Fibroblast of skin of abdomen (primary cell): ENCODE results near the gene ACAA1. TPM values are rescaled to one million over a fixed set of nuclear protein-coding genes. Genes with fewer than 3 reads are reported as not detected.
"Not testable (repeated sequence)": the region's sequence is repeated elsewhere in the genome, so short reads cannot be mapped to it uniquely, and the experiment has no call there.

Source experiments
- DNase-seq: peaks from one replicate; pipeline ENCODE4 v3.0.0-alpha.2; 2013
- polyA plus RNA-seq, 2 experiments: library from polyadenylated mRNA; unstranded; fragments of 120-200 nt; gene quantifications; one replicate each; pipeline ENCODE4 v1.2.1, GENCODE V29; 2013; ENCODE audit not compliant: insufficient read length in 2 of 2

Gene ACAA1, protein sequence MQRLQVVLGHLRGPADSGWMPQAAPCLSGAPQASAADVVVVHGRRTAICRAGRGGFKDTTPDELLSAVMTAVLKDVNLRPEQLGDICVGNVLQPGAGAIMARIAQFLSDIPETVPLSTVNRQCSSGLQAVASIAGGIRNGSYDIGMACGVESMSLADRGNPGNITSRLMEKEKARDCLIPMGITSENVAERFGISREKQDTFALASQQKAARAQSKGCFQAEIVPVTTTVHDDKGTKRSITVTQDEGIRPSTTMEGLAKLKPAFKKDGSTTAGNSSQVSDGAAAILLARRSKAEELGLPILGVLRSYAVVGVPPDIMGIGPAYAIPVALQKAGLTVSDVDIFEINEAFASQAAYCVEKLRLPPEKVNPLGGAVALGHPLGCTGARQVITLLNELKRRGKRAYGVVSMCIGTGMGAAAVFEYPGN
- polyA plus RNA-seq (2013, experiment 1 of 2; ENCODE audit: insufficient read length) = 40.0 TPM
- polyA plus RNA-seq (2013, experiment 2 of 2; ENCODE audit: insufficient read length) = 38.5 TPM

DNA sequence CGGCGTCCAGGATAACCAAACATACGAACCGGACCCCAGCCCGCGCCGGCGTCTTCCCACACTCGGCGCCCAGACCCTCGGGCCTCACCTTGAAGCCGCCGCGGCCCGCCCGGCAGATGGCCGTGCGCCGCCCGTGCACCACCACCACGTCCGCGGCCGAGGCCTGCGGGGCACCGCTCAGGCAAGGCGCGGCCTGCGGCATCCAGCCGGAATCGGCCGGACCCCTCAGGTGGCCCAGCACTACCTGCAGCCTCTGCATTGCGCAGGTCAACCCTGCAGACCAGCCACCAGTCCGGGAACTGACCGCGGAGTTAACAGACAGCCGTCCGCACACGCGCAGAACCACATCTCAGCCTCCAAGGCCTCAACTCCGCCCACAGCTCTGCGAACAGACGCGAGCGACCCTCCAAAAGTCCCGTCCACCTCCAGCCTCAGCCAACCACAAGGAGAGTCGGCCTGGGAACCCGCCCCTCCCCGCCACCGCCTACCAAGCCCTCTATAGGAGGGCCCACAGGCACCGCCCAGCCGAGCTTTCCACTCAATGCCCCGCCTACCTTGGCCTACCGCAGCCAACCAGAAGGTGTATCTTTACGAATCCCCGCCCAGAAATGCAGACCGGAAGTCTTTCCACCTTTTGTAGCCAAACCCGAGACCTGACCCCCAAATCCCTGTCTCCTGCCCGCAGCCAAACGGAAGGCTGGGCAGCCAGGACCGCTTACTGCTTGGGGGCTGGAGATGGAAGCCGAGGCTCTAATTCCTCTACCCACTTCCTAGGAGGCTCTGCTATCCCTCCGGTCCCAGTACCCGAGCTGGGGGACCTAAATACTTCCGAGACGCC lies at the start of gene ACAA1:
TSS of gene ACAA1 (minus strand) at position 351 of the 838 bp plus-strand sequence. CDS start at position 259, 92 bp downstream.
- peak; percentile 99 for DNase-seq

DNA sequence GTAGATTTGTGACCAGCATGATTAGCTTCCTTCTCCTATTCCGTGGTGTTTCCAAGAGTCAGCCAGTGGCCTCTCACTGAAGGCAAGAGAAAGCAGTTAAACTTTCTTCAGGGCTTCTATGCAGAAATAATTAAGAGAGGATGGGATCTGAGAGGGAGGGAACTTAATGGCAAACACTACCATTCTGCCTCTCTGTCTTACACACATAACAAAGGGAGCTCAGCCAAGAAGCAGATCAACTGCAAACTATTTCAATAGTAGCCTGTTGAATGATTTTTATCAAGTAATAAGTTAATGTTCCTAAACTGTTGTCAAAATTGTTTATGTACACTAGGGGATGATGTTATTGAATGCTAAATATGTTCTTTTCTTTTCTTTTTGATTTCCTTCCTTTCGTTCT lies 40.3 kb upstream of the ACAA1 start:
- DNase-seq = no peak

DNA sequence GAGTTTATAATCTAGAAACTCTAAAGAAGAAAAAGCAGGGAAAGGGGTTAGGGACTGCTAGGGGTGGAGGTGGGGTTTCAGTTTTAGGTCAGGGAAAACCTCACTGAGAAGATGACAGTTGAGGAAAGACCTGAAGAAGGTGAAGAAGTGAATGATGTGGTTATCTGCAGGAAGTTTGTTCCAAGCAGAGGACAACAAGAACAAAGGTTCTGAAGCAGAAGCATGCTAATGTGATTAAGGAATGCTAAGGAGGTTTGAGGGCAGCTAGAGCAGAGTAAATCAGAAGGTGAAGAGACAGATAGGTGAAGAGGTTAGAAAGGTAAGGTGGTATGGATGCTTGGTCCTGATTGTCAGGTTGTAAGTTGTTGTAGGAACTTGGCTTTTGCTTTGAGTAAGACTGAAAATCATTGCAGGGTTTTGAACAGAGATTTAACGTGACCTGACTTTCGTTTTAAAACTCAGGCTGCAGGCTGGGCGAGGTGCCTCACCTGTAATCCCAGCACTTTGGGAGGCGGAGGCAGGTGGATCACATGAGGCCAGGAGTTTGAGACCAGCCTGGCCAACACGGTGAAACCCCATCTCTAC lies 37.0 kb upstream of the ACAA1 start:
- DNase-seq = no peak

DNA sequence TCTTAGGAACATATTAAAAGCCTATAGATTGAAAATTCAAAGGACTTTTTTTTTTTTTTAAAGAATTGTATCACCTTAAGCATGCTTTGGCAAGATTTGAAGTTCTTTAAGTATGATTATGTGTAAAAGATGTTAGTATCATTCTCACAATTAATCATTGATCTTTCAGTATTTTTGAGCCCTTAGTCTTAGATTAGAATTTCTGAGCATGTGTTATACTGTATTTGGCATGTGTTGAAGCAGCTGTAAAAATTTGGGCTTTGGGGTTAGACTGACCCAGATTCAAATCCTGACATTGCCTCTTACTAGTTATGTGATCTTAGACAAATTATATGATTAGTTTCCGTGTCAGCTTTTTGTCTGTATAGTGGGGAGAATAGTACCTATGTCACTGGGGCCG lies 34.7 kb upstream of the ACAA1 start:
- no peak for DNase-seq

DNA sequence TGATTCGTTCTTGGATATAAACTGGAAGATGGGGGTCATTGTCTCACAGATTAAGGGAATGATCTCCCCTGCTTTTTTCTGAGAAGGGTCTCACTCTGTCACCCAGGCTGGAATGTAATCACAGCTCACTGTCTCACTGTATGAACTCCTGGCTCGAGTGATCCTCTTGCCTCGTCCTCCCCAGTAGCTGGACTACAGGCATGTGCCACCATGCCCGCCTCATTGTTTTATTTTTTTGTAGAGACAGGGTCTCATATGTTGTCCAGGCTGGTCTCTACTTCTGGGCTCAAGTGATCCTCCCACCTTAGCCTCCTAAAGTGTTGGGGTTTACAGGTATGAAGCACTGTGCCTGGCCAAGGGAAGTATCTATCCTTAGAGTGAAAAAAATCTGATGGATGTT lies 33.8 kb upstream of the ACAA1 start:
- DNase-seq = no peak

DNA sequence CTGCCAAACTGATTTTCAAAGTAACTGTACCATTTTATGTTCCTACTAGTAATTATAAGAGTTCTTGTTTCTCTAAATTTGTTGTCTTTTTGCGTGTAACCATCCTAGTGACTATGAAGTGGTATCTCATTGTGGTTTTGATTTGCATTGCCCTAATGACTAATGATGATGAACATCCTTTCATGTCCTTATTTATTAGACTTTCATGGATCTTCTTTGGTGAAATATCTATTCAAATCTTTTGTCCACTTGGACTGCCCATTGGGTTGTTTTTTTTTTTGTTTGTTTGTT lies 32.0 kb upstream of the ACAA1 start:
- DNase-seq = peak; percentile 39

DNA sequence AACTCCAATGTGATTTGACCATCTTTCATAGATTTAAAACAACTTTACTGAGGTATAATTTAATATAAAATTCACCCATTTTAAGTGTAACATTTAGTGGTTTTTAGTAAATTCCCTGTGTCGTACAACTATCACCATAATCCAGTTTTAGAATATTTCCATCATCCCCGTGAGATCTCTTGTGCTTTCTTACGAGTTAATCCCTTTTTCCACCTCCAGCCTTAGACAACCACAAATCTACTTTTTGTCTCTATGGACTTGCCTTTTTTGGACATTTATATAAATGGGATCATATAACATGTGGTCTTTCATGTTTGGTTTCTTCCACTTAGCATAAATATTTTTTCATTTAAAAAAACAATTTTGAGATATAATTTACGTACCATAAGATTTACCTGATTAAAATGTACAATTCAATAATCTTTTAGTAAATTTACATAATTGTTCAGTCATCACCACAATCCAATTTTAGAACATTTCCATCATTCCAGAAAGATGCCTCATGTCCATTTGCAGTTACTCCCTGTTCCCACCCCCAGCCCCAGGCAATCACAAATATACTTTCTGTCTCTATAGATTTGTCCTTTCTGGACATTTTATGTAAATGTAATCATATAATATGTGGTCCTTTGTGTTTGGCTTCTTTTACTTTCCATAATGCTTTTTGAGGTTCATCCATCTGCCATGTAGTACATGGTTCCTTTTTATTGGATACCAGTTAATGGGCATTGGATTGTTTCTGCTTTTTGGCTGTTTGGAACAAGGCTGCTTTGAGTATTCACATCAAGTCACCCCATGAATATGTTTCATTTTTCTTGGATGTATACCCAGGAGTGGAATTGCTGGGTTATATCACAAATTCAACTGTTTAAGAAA lies 31.5 kb upstream of the ACAA1 start:
- peak; percentile 68 for DNase-seq

DNA sequence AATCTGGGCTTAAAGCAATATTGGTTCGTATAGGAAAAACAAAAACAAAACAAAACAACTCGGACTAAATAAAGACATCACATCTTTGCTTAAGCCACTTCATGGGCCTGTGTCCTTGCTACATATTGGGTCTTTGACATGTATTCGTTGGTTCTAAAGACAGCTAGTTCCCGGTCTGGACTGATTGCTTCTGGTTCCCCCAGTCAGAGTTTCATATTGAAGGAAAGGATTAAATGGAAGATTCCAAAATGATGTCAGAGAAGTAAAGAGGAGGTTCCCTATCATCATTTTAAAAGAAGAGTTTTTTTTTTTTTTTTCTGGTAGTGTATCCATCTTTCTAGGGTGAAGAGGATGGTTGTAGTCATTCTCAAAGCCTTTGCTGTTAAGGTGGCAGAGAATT lies 30.7 kb upstream of the ACAA1 start:
- no peak for DNase-seq

- DNase-seq = no peak
Observed at GRCh38 chr3:38165722-38166387, 28.9 kb upstream of the ACAA1 start.

DNA sequence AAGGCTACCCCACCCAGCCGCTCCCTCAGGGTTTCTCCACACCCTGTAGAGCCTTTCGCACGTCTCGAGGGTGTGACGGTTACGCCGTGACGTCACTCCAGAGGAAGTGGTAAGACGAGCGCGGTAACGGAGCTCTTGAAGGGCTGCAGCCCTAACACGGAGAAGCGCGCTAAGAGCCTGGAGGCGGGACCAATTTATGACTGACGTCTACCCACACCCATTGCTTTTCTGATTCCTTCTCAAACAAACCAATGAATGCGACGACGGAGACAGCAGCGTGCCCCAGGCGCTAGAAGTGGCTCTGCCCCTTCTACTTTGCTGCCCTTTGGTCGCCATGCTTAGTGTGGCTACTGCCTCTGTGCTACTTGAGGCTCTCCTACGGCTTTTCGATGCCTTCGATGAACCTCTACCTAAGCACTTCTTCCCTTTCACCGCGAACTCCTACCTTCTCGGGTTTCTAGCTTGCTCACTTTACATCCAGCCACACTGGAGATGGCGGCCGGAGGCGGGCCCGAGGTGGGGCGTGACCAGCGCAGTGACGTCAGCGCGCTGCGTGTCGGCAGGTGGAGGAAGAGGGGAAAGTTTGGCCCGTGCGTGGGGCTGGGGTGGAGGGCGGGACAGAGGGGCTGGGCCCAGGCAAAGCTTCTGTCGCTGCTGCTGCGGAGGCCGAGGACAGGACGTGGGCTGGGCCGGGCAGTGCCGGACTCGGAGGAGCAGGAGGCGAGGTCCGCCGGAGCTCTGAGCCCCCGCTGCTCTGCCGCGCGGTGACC lies 28.2 kb upstream of the ACAA1 start, which contains the start of gene OXSR1:
TSS of gene OXSR1 (plus strand) at position 586 of the 770 bp plus-strand sequence. CDS start 340 bp downstream, outside the sequence.
- DNase-seq = peak; percentile 100

GRCh38 chr3:38164643-38164951 lies 27.7 kb upstream of the ACAA1 start:
- DNase-seq = no peak

GRCh38 chr3:38163841-38164642 lies 27.1 kb upstream of the ACAA1 start:
- DNase-seq = no peak

- DNase-seq = no peak
Observed at GRCh38 chr3:38163117-38163840, 26.4 kb upstream of the ACAA1 start.

GRCh38 chr3:38160704-38161103 lies 23.8 kb upstream of the ACAA1 start:
- not testable (repeated sequence) for DNase-seq

DNA sequence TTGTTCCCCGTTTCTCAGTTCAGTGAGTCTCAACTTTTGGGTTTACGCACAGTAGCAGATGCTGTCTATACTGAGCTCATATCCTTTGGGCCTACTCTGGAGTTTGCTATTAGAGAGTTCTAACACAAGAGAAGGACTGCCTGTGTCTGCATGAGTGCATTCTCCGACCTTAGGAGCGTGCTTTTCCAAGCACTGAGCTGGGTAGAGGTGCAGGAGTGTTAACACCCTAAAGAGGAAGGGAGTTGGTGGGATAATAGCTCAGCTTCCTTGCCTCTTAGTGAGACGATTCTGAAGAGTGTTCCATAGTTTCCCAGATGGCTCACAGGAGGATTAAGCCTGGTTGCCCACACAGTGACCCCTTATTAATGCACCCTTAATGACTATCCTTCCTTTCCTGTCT lies 21.5 kb upstream of the ACAA1 start:
- no peak for DNase-seq

GRCh38 chr3:38157595-38157994 lies 20.7 kb upstream of the ACAA1 start:
- no peak for DNase-seq

DNA sequence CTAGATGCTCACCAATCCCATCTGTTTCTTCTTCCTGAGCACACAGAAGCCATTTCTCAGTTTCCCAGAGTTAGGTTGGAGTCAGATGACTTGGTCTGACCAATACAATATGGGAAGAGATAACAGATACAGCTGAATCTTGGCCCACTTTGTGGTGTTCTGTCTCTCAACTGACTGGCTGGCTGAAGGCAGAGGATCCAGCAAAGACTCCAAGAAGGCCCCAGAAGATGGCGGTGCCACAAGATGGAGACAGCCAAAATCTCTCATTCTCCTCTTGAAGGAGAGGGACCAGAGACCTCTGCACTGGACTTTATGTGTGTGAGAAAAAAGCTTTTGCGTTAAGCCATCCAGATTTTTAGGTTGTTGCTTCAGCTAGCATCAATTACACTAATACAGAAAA lies 20.2 kb upstream of the ACAA1 start:
- DNase-seq = no peak

- DNase-seq = no peak
Observed at GRCh38 chr3:38155825-38156224, 18.9 kb upstream of the ACAA1 start.

DNA sequence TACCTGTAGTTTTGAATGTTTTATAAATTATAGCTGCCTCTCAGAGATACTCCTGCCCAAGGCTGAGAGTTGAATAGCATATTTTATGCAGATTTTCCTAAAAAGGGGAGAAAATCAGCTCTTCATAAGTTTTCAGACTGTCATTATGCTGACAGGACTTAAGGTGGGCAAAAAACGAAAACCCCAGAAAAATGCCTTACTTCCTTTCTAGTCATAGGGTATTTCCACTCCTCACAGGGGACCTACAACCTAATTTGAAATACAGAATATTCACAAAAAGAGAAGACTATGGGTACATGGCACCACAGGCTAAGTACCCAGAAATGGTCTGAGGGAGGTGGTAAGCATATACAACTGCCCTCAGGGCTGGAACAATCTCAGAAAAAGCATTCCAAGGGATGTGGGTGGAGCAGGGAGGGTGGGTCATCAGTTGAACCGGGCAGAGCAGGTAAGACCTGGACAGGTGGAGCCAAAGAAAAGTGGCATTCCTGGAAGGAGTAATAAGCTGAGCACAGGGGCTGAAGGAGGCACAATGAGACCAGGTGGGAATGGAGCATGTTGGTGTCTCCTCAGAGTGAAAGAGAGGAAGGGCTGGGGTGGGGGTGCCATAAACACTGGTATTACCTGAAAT lies 17.8 kb upstream of the ACAA1 start:
- DNase-seq = no peak
